K562 treated with DMSO at 1 percent for 4 hours (cell line): ENCODE data around the gene CMTR2. TPM values are rescaled to one million over a fixed set of nuclear protein-coding genes. Genes with fewer than 3 reads are reported as not detected.

Experiments used
- total RNA-seq: library from RNA; unstranded; fragments of 300-600 nt; gene quantifications from 2 replicates; pipeline ENCODE4 v1.2.3, GENCODE V29; 2022; ENCODE audit not compliant: insufficient read depth

The CMTR2 gene, protein sequence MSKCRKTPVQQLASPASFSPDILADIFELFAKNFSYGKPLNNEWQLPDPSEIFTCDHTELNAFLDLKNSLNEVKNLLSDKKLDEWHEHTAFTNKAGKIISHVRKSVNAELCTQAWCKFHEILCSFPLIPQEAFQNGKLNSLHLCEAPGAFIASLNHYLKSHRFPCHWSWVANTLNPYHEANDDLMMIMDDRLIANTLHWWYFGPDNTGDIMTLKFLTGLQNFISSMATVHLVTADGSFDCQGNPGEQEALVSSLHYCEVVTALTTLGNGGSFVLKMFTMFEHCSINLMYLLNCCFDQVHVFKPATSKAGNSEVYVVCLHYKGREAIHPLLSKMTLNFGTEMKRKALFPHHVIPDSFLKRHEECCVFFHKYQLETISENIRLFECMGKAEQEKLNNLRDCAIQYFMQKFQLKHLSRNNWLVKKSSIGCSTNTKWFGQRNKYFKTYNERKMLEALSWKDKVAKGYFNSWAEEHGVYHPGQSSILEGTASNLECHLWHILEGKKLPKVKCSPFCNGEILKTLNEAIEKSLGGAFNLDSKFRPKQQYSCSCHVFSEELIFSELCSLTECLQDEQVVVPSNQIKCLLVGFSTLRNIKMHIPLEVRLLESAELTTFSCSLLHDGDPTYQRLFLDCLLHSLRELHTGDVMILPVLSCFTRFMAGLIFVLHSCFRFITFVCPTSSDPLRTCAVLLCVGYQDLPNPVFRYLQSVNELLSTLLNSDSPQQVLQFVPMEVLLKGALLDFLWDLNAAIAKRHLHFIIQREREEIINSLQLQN
- 15.8 and 17.7 TPM in 2 replicates for total RNA-seq

GRCh38 chr16:71288890-71289731 is at the start of gene CMTR2:
TSS of gene CMTR2 (minus strand) at chr16:71289402. CDS start at chr16:71285920, 3,482 bp downstream.

Other genes starting within 250 kb of the CMTR2 start
- not detected in 2 replicates for gene HYDIN, start 58.7 kb downstream of the CMTR2 start, total RNA-seq
- gene CALB2, start 69.3 kb upstream of the CMTR2 start, total RNA-seq: not detected in 2 replicates
- not detected in 2 replicates for gene TLE7, start 152.7 kb upstream of the CMTR2 start, total RNA-seq
- gene ZNF23, start 172.8 kb upstream of the CMTR2 start, total RNA-seq: 6.5 and 8.7 TPM in 2 replicates
- gene ZNF19, start 199.9 kb upstream of the CMTR2 start, total RNA-seq: 0.58 TPM in 1 of 2 replicates, not detected in the other
- gene CHST4, start 237.0 kb upstream of the CMTR2 start, total RNA-seq: not detected in 2 replicates